ENCODE measurements around the gene CST1.
"Not testable (repeated sequence)": the region's sequence is repeated elsewhere in the genome, so short reads cannot be mapped to it uniquely, and the experiment has no call there.

CST1 gene

DNA sequence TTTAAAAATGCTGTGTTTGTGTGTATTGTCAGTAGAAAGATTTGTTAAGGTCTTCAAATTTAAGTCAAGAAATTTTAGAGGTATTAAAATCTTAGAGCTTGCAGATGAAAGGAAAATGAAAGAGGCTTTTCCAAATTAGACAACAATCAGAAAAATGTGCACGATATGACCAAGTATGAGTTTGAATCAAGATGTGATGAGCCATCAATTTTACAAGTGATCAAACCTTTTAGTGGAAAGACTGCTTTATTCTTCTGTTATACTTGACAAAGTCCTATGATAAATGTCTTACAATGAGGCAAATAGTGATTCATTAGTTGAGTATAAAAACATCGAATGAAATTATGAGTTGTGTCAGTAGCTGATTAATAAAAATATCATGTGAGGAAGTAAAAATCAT is 19.6 kb upstream of the CST1 start:
- WGBS (ENCODE audit: insufficient coverage), result 93% methylated on average over 2 of the region's 2 CpGs
- Histone ChIP-seq H3K4me1 (ENCODE audit: control extremely low read depth in 1 of 4, control insufficient read depth in 4 of 4, insufficient read depth in 4 of 4, low read length in 3 of 4) (no peaks in the 10 kb centered on the region), H3K27me3 (replicated peaks in 2 of 5; ENCODE audit: control insufficient read depth in 4 of 5, insufficient read depth in 5 of 5, low read length in 4 of 5) (peaks cover 0 to 12% (median 0%) of the 10 kb centered on the region in 5 experiments), H3K36me3 (ENCODE audit: control insufficient read depth in 4 of 4, insufficient read depth in 4 of 4, low read length in 3 of 4) (no peaks in the 10 kb centered on the region), H3K9me3 (ENCODE audit: control extremely low read depth in 1 of 5, control insufficient read depth in 4 of 5, insufficient read depth in 2 of 5, low read depth in 1 of 5, low read length in 4 of 5) (no peaks in the 10 kb centered on the region), H3K27ac (ENCODE audit: insufficient read depth in 1 of 2, low read depth in 1 of 2, low read length in 2 of 2, poor library complexity in 1 of 2, severe bottlenecking in 2 of 2) (no peak overlapping the region), H3K4me3 (ENCODE audit: control insufficient read depth in 1 of 7, extremely low read depth in 1 of 7, insufficient read depth in 4 of 7, low read depth in 2 of 7, low read length in 6 of 7) (no peak overlapping the region)
- DNase-seq, result no peak
- CTCF ChIA-PET, result no interaction called here
- POLR2A ChIA-PET, result no interaction called here

- H3K4me3 ChIP-seq (ENCODE audit: control insufficient read depth in 1 of 7, extremely low read depth in 1 of 7, insufficient read depth in 4 of 7, low read depth in 2 of 7, low read length in 6 of 7); CTCF ChIA-PET; H3K27ac ChIP-seq (ENCODE audit: insufficient read depth in 1 of 2, low read depth in 1 of 2, low read length in 2 of 2, poor library complexity in 1 of 2, severe bottlenecking in 2 of 2); H3K9me3 ChIP-seq (ENCODE audit: control extremely low read depth in 1 of 5, control insufficient read depth in 4 of 5, insufficient read depth in 2 of 5, low read depth in 1 of 5, low read length in 4 of 5); H3K36me3 ChIP-seq (ENCODE audit: control insufficient read depth in 4 of 4, insufficient read depth in 4 of 4, low read length in 3 of 4); H3K27me3 ChIP-seq (replicated peaks in 2 of 5; ENCODE audit: control insufficient read depth in 4 of 5, insufficient read depth in 5 of 5, low read length in 4 of 5); H3K4me1 ChIP-seq (ENCODE audit: control extremely low read depth in 1 of 4, control insufficient read depth in 4 of 4, insufficient read depth in 4 of 4, low read length in 3 of 4); DNase-seq: not testable (repeated sequence)
- POLR2A ChIA-PET, result interaction anchor here (0.6 kb wide), 1 partner anchor 1088 kb away, joined by 3 read pairs; no protein-coding TSS in a partner anchor
Measured at GRCh38 chr20:23768520-23768919, 17.8 kb upstream of the CST1 start.

DNA sequence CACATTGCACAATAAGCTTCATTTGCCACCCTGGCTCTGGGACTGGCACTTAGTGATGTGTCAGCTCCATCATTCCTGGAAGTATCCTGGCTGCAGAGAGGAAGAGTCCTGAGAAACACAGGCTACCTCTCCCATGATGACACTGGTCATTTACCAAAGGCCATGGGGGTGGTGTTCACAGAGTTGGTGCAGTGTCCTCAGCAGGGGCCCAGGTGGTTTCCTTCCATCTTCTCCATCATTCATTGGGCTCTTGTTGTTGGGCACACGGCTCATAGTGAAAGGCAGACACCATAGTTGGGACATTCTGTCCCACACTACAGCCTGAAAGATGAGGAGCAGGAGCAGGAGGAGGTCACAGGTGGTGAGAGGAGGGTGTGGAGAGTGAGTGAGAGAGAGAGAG is 15.8 kb upstream of the CST1 start:
- CTCF ChIA-PET, result interaction anchor here (0.7 kb wide), 1 partner anchor 1133 kb away, joined by 3 read pairs; no protein-coding TSS in a partner anchor
- DNase-seq, result no peak
- Histone ChIP-seq H3K4me3 (ENCODE audit: control insufficient read depth in 1 of 7, extremely low read depth in 1 of 7, insufficient read depth in 4 of 7, low read depth in 2 of 7, low read length in 6 of 7) (no peak overlapping the region), H3K4me1 (ENCODE audit: control extremely low read depth in 1 of 4, control insufficient read depth in 4 of 4, insufficient read depth in 4 of 4, low read length in 3 of 4) (no peaks in the 10 kb centered on the region), H3K27ac (ENCODE audit: insufficient read depth in 1 of 2, low read depth in 1 of 2, low read length in 2 of 2, poor library complexity in 1 of 2, severe bottlenecking in 2 of 2) (no peak overlapping the region), H3K27me3 (replicated peaks in 2 of 5; ENCODE audit: control insufficient read depth in 4 of 5, insufficient read depth in 5 of 5, low read length in 4 of 5) (peaks cover 0 to 5% (median 0%) of the 10 kb centered on the region in 5 experiments), H3K9me3 (ENCODE audit: control extremely low read depth in 1 of 5, control insufficient read depth in 4 of 5, insufficient read depth in 2 of 5, low read depth in 1 of 5, low read length in 4 of 5) (no peaks in the 10 kb centered on the region), H3K36me3 (ENCODE audit: control insufficient read depth in 4 of 4, insufficient read depth in 4 of 4, low read length in 3 of 4) (no peaks in the 10 kb centered on the region)
- WGBS (ENCODE audit: insufficient coverage), result no CpG with 5 or more reads among the region's 1 CpG
- POLR2A ChIA-PET, result no interaction called here

GRCh38 chr20:23765578-23765977 is 14.8 kb upstream of the CST1 start:
- ChIA-PET POLR2A (no interaction called here), CTCF (no interaction called here)
- Histone ChIP-seq H3K36me3 (ENCODE audit: control insufficient read depth in 4 of 4, insufficient read depth in 4 of 4, low read length in 3 of 4) (no peaks in the 10 kb centered on the region), H3K4me1 (ENCODE audit: control extremely low read depth in 1 of 4, control insufficient read depth in 4 of 4, insufficient read depth in 4 of 4, low read length in 3 of 4) (no peaks in the 10 kb centered on the region), H3K27ac (ENCODE audit: insufficient read depth in 1 of 2, low read depth in 1 of 2, low read length in 2 of 2, poor library complexity in 1 of 2, severe bottlenecking in 2 of 2) (no peak overlapping the region), H3K9me3 (ENCODE audit: control extremely low read depth in 1 of 5, control insufficient read depth in 4 of 5, insufficient read depth in 2 of 5, low read depth in 1 of 5, low read length in 4 of 5) (no peaks in the 10 kb centered on the region), H3K4me3 (ENCODE audit: control insufficient read depth in 1 of 7, extremely low read depth in 1 of 7, insufficient read depth in 4 of 7, low read depth in 2 of 7, low read length in 6 of 7) (no peak overlapping the region), H3K27me3 (replicated peaks in 2 of 5; ENCODE audit: control insufficient read depth in 4 of 5, insufficient read depth in 5 of 5, low read length in 4 of 5) (peaks cover 0 to 5% (median 0%) of the 10 kb centered on the region in 5 experiments)
- WGBS (ENCODE audit: insufficient coverage), result 83% methylated on average over 4 of the region's 5 CpGs
- no peak for DNase-seq

- WGBS (ENCODE audit: insufficient coverage), result 40% methylated on average over 2 of the region's 2 CpGs
- H3K27ac ChIP-seq (ENCODE audit: insufficient read depth in 1 of 2, low read depth in 1 of 2, low read length in 2 of 2, poor library complexity in 1 of 2, severe bottlenecking in 2 of 2); POLR2A ChIA-PET; H3K27me3 ChIP-seq (replicated peaks in 2 of 5; ENCODE audit: control insufficient read depth in 4 of 5, insufficient read depth in 5 of 5, low read length in 4 of 5); DNase-seq; H3K4me1 ChIP-seq (ENCODE audit: control extremely low read depth in 1 of 4, control insufficient read depth in 4 of 4, insufficient read depth in 4 of 4, low read length in 3 of 4); H3K9me3 ChIP-seq (ENCODE audit: control extremely low read depth in 1 of 5, control insufficient read depth in 4 of 5, insufficient read depth in 2 of 5, low read depth in 1 of 5, low read length in 4 of 5); H3K4me3 ChIP-seq (ENCODE audit: control insufficient read depth in 1 of 7, extremely low read depth in 1 of 7, insufficient read depth in 4 of 7, low read depth in 2 of 7, low read length in 6 of 7); H3K36me3 ChIP-seq (ENCODE audit: control insufficient read depth in 4 of 4, insufficient read depth in 4 of 4, low read length in 3 of 4); CTCF ChIA-PET: not testable (repeated sequence)
Measured at GRCh38 chr20:23764630-23765029, 13.9 kb upstream of the CST1 start.

- no peaks in the 10 kb centered on the region for H3K9me3 ChIP-seq (ENCODE audit: control extremely low read depth in 1 of 5, control insufficient read depth in 4 of 5, insufficient read depth in 2 of 5, low read depth in 1 of 5, low read length in 4 of 5)
- no peak overlapping the region for H3K4me3 ChIP-seq (ENCODE audit: control insufficient read depth in 1 of 7, extremely low read depth in 1 of 7, insufficient read depth in 4 of 7, low read depth in 2 of 7, low read length in 6 of 7)
- H3K27ac ChIP-seq (ENCODE audit: insufficient read depth in 1 of 2, low read depth in 1 of 2, low read length in 2 of 2, poor library complexity in 1 of 2, severe bottlenecking in 2 of 2), result no peak overlapping the region
- ChIA-PET CTCF (no interaction called here), POLR2A (no interaction called here)
- H3K4me1 ChIP-seq (ENCODE audit: control extremely low read depth in 1 of 4, control insufficient read depth in 4 of 4, insufficient read depth in 4 of 4, low read length in 3 of 4), result no peaks in the 10 kb centered on the region
- no peaks in the 10 kb centered on the region for H3K36me3 ChIP-seq (ENCODE audit: control insufficient read depth in 4 of 4, insufficient read depth in 4 of 4, low read length in 3 of 4)
- H3K27me3 ChIP-seq (replicated peaks in 2 of 5; ENCODE audit: control insufficient read depth in 4 of 5, insufficient read depth in 5 of 5, low read length in 4 of 5), result peaks cover 0 to 8% (median 0%) of the 10 kb centered on the region in 5 experiments
- no peak for DNase-seq
Measured at GRCh38 chr20:23763345-23763744, 12.6 kb upstream of the CST1 start.

DNA sequence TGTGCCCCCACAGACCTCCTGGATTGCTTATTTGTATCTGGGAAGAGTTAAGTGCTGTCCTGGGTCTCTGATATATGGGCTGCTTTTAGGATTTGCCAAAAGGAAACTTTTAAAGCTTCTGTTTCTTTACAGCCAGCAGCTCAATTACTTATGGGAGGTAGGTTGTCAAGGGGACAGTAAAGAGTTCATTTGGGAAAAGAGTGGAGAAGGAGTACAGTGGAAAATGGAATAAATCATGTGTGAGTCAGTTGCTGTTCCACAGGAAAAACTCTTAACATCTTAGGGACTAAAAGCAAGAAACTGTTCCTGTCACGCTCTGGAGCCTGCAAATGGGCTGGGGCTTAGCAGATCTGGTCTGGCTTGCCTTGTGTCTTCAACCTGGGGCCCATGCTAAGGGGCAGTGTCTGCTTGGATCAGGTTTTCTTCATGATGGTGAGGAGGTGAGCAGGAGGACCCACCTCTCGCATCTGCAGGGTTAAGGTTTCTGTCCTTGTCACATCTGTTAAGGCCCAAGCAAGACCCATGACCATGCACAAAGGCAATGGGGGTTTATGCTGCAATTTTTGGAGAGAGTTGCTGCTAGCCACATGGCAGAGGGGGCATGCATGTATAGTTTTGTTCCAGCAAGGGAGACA is 8.7 kb upstream of the CST1 start:
- H3K4me1 ChIP-seq (ENCODE audit: control extremely low read depth in 1 of 4, control insufficient read depth in 4 of 4, insufficient read depth in 4 of 4, low read length in 3 of 4), result no peaks in the 10 kb centered on the region
- peaks cover 0 to 8% (median 0%) of the 10 kb centered on the region in 5 experiments for H3K27me3 ChIP-seq (replicated peaks in 2 of 5; ENCODE audit: control insufficient read depth in 4 of 5, insufficient read depth in 5 of 5, low read length in 4 of 5)
- no peak for DNase-seq
- no peak overlapping the region for H3K27ac ChIP-seq (ENCODE audit: insufficient read depth in 1 of 2, low read depth in 1 of 2, low read length in 2 of 2, poor library complexity in 1 of 2, severe bottlenecking in 2 of 2)
- no peak overlapping the region for H3K4me3 ChIP-seq (ENCODE audit: control insufficient read depth in 1 of 7, extremely low read depth in 1 of 7, insufficient read depth in 4 of 7, low read depth in 2 of 7, low read length in 6 of 7)
- no peaks in the 10 kb centered on the region for H3K9me3 ChIP-seq (ENCODE audit: control extremely low read depth in 1 of 5, control insufficient read depth in 4 of 5, insufficient read depth in 2 of 5, low read depth in 1 of 5, low read length in 4 of 5)
- 88% methylated on average over 2 of the region's 2 CpGs for WGBS (ENCODE audit: insufficient coverage)
- ChIA-PET POLR2A (no interaction called here), CTCF (no interaction called here)
- no peaks in the 10 kb centered on the region for H3K36me3 ChIP-seq (ENCODE audit: control insufficient read depth in 4 of 4, insufficient read depth in 4 of 4, low read length in 3 of 4)

Data from common myeloid progenitor, CD34-positive (primary cell).